Upper lobe of right lung (tissue), 1 donor: ENCODE results near the gene ATIC. TPM values are rescaled to one million over a fixed set of nuclear protein-coding genes. Genes with fewer than 3 reads are reported as not detected.

ENCODE experiments used
- ATAC-seq: fragments of 200-7000 bp; cut with Tn5 transposase; one replicate; pipeline ENCODE4 v1.9.1; 2020; ENCODE audit warnings: mild to moderate bottlenecking, moderate library complexity
- DNase-seq: peaks from one replicate; pipeline ENCODE4 v3.0.0-alpha.2; 2020
- H3K27ac ChIP-seq: fragments of 200-600 bp; one replicate; pipeline ENCODE4 v1.8.0; 2022
- H3K27me3 ChIP-seq: fragments of 200-600 bp; one replicate; pipeline ENCODE4 v1.8.0; 2022; ENCODE audit warnings: mild to moderate bottlenecking
- H3K36me3 ChIP-seq: fragments of 200-600 bp; one replicate; pipeline ENCODE4 v1.8.0; 2022
- H3K4me1 ChIP-seq: fragments of 200-600 bp; one replicate; pipeline ENCODE4 v1.8.0; 2022
- H3K4me3 ChIP-seq: fragments of 200-600 bp; one replicate; pipeline ENCODE4 v1.8.0; 2022; ENCODE audit warnings: mild to moderate bottlenecking
- H3K9me3 ChIP-seq: fragments of 200-600 bp; one replicate; pipeline ENCODE4 v1.8.0; 2022
- CTCF ChIP-seq: fragments of 200-600 bp; IDR thresholded peaks from one replicate; pipeline ENCODE4 v1.8.0; 2022; ENCODE audit warnings: antibody characterized with exemption
- intact Hi-C: fragments of 100-400 bp; cut with DNase I; formaldehyde crosslinking; loops from one replicate; pipeline ENCODE4 v1.11.0; 2022
- total RNA-seq: library from RNA; stranded (reverse); fragmentation: NEBNext Ultra II Directional; extraction: Animal tissue kit (Norgen Biotek cat#: 25700); gene quantifications from one replicate; pipeline ENCODE4 v1.2.1, GENCODE V29; 2021
- donor health status: DM: no; HTN: yes; CAD: no; lungs with severe emphysema.

Gene ATIC
- total RNA-seq, 1 donor from 2014 or later: 71.0 TPM

GRCh38 chr2:215369181-215369760 is 57.4 kb downstream of the ATIC start:
- TF ChIP-seq CTCF: no peak
- no peak overlapping the region for H3K27ac ChIP-seq
- no peaks in the 10 kb centered on the region for H3K9me3 ChIP-seq
- H3K4me1 ChIP-seq: no peaks in the 10 kb centered on the region
- intact Hi-C loops: no loop called here
- ATAC-seq: no peak
- H3K27me3 ChIP-seq: no peaks in the 10 kb centered on the region
- H3K4me3 ChIP-seq: no peak overlapping the region
- no peak for DNase-seq
- H3K36me3 ChIP-seq: peaks cover 72% of the 10 kb centered on the region

GRCh38 chr2:215370112-215370965 is 58.5 kb downstream of the ATIC start:
- Histone ChIP-seq H3K36me3 (peaks cover 72% of the 10 kb centered on the region), H3K27me3 (no peaks in the 10 kb centered on the region), H3K4me3 (no peak overlapping the region), H3K27ac (no peak overlapping the region), H3K4me1 (no peaks in the 10 kb centered on the region), H3K9me3 (no peaks in the 10 kb centered on the region)
- intact Hi-C loops: no loop called here
- DNase-seq (no peak), ATAC-seq (no peak)
- TF ChIP-seq CTCF: no peak

GRCh38 chr2:215371915-215372897 is 60.3 kb downstream of the ATIC start:
- ATAC-seq: peak; percentile 57
- TF ChIP-seq CTCF: no peak
- Histone ChIP-seq H3K4me1 (no peaks in the 10 kb centered on the region), H3K27me3 (no peaks in the 10 kb centered on the region), H3K27ac (no peak overlapping the region), H3K4me3 (no peak overlapping the region), H3K36me3 (peaks cover 77% of the 10 kb centered on the region), H3K9me3 (no peaks in the 10 kb centered on the region)
- intact Hi-C loops: no loop called here
- DNase-seq: no peak

GRCh38 chr2:215372968-215373649 is 61.2 kb downstream of the ATIC start:
- Histone ChIP-seq H3K4me1 (no peaks in the 10 kb centered on the region), H3K9me3 (no peaks in the 10 kb centered on the region), H3K4me3 (no peak overlapping the region), H3K36me3 (peaks cover 77% of the 10 kb centered on the region), H3K27me3 (no peaks in the 10 kb centered on the region), H3K27ac (no peak overlapping the region)
- TF ChIP-seq CTCF: no peak
- DNase-seq (no peak), ATAC-seq (no peak)
- intact Hi-C loops: no loop called here

- Histone ChIP-seq H3K4me3 (no peak overlapping the region), H3K9me3 (no peaks in the 10 kb centered on the region), H3K36me3 (peaks cover 80% of the 10 kb centered on the region), H3K27me3 (no peaks in the 10 kb centered on the region), H3K27ac (no peak overlapping the region), H3K4me1 (no peaks in the 10 kb centered on the region)
- intact Hi-C loops: no loop called here
- DNase-seq (no peak), ATAC-seq (no peak)
- TF ChIP-seq CTCF: no peak
Measured at GRCh38 chr2:215374002-215374401, 62.1 kb downstream of the ATIC start.
